Measurements from ENCODE around the gene LGALS3BP.

DNA sequence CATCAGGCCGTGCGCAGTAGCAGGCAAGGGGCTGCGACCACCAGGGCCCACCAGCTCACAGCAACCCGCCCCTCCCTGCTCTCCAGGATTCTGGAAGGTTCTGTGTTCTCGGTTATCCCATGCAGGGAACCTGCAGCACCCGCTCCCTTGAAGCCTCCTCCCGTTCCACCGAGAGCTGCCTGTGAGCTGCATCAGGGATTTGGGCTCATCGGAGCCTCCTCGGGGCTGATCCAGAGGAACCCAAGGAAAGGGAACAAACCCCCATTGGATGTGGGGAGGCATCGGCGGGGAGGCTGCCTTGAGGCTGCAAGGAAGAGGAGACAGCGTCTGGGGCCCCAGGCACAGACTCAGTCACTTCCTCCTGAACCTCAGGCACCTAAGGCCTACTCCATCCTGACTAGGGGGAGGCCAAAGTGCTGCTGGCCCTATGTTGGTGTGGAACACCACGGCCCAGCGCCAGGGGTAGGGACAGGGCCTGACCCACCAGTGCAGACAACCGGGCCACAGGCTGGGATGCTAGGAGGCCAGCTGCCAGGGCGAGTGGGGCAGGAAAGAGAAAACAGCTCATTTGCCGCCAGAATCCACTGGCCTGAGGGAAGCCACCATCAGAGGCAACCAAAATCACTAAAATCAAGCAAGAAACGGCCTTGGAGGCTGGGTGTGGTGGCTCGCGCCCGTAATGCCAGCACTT lies 14.4 kb upstream of the LGALS3BP start:
- no peak for TF ChIP-seq CTCF (IDR thresholded peaks at IDR 0.05)
- no peak for TF ChIP-seq POLR2A (IDR thresholded peaks at IDR 0.05)
